GM12891 (cell line): ENCODE measurements around the gene ZNF229.

Experiments
- POLR2A ChIP-seq: IDR thresholded peaks from 2 replicates; pipeline ENCODE4 v1.6.1; 2011; ENCODE audit warnings: low read depth, low read length, control low read depth
- POLR2AphosphoS5 ChIP-seq: IDR thresholded peaks from 2 replicates; pipeline ENCODE4 v1.6.1; 2011; ENCODE audit warnings: low read depth, low read length, control low read depth
- SPI1 ChIP-seq: IDR thresholded peaks from 2 replicates; pipeline ENCODE4 v1.6.1; 2011; ENCODE audit warnings: low read depth, low read length, control low read depth

DNA sequence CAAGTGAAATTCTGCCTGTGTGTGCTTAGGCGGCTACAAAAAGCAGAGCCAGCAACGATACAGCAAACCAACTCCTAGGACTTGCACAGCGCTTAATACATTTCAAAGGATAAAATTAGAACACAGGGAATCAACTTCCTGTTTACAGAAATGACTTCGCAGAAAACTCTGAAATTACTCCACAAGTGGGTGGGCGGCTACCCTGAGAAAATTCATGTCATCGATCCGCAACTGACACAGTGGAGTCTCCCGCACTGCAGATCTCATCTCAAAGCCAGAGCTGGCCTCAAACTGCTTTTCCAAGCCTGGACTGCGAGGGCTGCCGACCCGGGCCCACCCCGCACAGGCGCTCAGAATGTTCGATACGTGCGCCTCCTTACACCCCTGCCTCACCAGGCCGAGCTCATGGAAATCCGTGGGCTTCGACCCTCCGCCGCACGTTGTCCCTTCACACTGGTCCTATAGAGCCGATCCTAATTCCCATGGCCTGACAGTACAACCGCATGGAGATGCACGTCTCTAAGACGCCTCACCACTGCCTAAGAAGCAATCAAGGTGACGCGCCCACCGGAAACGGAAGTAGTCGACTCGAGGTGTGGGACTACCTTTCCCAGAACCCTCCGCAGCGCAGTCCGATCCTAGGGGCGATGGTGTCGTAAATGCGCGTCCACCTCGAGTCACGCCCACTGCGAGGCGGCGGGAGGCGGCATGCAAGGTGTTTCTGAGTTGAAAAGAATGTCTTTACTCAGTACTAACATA is at the start of gene ZNF229:
- TF ChIP-seq SPI1, result no peak
- TF ChIP-seq POLR2A, result no peak
- no peak for TF ChIP-seq POLR2AphosphoS5
